Hepatocyte (in vitro differentiated cells): ENCODE results near the gene MROH2B. TPM values are rescaled to one million over a fixed set of nuclear protein-coding genes. Genes with fewer than 3 reads are reported as not detected.

Experiments
- DNase-seq: peaks from one replicate; pipeline ENCODE4 v3.0.0-alpha.2; 2016; ENCODE audit warnings: low spot score
- H2AFZ ChIP-seq: fragments of 200-600 bp; sonication (generic); 2 replicates; pipeline ENCODE4 v1.6.0; 2016; ENCODE audit warnings: antibody characterized with exemption, mild to moderate bottlenecking
- H3K27ac ChIP-seq: fragments of 200-600 bp; sonication (generic); 2 replicates; pipeline ENCODE4 v1.5.1; 2016; ENCODE audit warnings: mild to moderate bottlenecking
- H3K27me3 ChIP-seq: fragments of 200-600 bp; sonication (generic); 2 replicates; pipeline ENCODE4 v1.6.1; 2016
- H3K36me3 ChIP-seq: fragments of 200-600 bp; sonication (generic); replicated peaks from 2 replicates; pipeline ENCODE4 v1.5.1; 2016; ENCODE audit warnings: low read depth; ENCODE audit not compliant: insufficient read depth
- H3K4me1 ChIP-seq: fragments of 200-600 bp; sonication (generic); 2 replicates; pipeline ENCODE4 v1.5.1; 2016; ENCODE audit warnings: mild to moderate bottlenecking, moderate library complexity; ENCODE audit not compliant: insufficient read depth
- H3K4me2 ChIP-seq: fragments of 200-600 bp; sonication (generic); 2 replicates; pipeline ENCODE4 v1.6.0; 2016
- H3K4me3 ChIP-seq: fragments of 200-600 bp; sonication (generic); 2 replicates; pipeline ENCODE4 v1.5.1; 2016; ENCODE audit warnings: mild to moderate bottlenecking
- H3K79me2 ChIP-seq: fragments of 200-600 bp; sonication (generic); 2 replicates; pipeline ENCODE4 v1.6.0; 2017; ENCODE audit warnings: mild to moderate bottlenecking
- H3K9me2 ChIP-seq: fragments of 200-600 bp; sonication (generic); replicated peaks from 2 replicates; pipeline ENCODE4 v1.6.0; 2017; ENCODE audit warnings: mild to moderate bottlenecking; ENCODE audit not compliant: insufficient read depth
- H3K9me3 ChIP-seq: fragments of 200-600 bp; sonication (generic); 2 replicates; pipeline ENCODE4 v1.5.1; 2016; ENCODE audit warnings: low read depth, mild to moderate bottlenecking
- H4K20me1 ChIP-seq: fragments of 200-600 bp; sonication (generic); 2 replicates; pipeline ENCODE4 v1.6.0; 2016; ENCODE audit warnings: mild to moderate bottlenecking; ENCODE audit not compliant: insufficient read depth, poor library complexity, severe bottlenecking
- CTCF ChIP-seq: fragments of 200-600 bp; sonication (generic); IDR thresholded peaks from 2 replicates; pipeline ENCODE4 v1.5.1; 2016; ENCODE audit warnings: antibody characterized with exemption, mild to moderate bottlenecking; ENCODE audit not compliant: poor library complexity
- EZH2 ChIP-seq: fragments of 200-600 bp; sonication (generic); IDR thresholded peaks from 2 replicates; pipeline ENCODE4 v1.6.1; 2016; ENCODE audit warnings: antibody characterized with exemption, mild to moderate bottlenecking, borderline replicate concordance
- EZH2phosphoT487 ChIP-seq: fragments of 200-600 bp; sonication (generic); IDR thresholded peaks from one replicate; pipeline ENCODE4 v1.6.1; 2018; ENCODE audit warnings: antibody characterized with exemption, mild to moderate bottlenecking, low read depth, moderate library complexity; ENCODE audit not compliant: unreplicated experiment, severe bottlenecking
- WGBS: methylation state at CpG from one replicate; pipeline ENCODE4 v1.1.6; 2016; ENCODE audit warnings: low lambda C conversion rate; ENCODE audit errors: missing lambda C conversion rate; 5-methylcytosine and 5-hydroxymethylcytosine counted together
- polyA plus RNA-seq: library from polyadenylated mRNA; unstranded; fragments of >200 nt; fragmentation: Nextera tagmentation; extraction: Ambion mirVana; gene quantifications from 2 replicates; pipeline ENCODE4 v1.2.1, GENCODE V29; 2016
- total RNA-seq: library from RNA; depleted of rRNA; stranded (reverse); fragments of >200 nt; gene quantifications from 2 replicates; pipeline ENCODE4 v1.2.3, GENCODE V29; 2014

MROH2B gene
- total and polyA plus RNA-seq, 2 experiments from 2014 or later: not detected

GRCh38 chr5:41112486-41113455, 41.6 kb upstream of the MROH2B start:
- TF ChIP-seq EZH2phosphoT487: no peak
- no peak for TF ChIP-seq CTCF
- no peak for TF ChIP-seq EZH2
- no peak overlapping the region for H3K4me2 ChIP-seq

GRCh38 chr5:41109186-41109585, 38.0 kb upstream of the MROH2B start:
- no peaks in the 10 kb centered on the region for H3K9me2 ChIP-seq
- H3K27ac ChIP-seq: no peak overlapping the region
- no peaks in the 10 kb centered on the region for H3K36me3 ChIP-seq
- no peaks in the 10 kb centered on the region for H3K4me1 ChIP-seq
- no peaks in the 10 kb centered on the region for H4K20me1 ChIP-seq
- H3K79me2 ChIP-seq: no peaks in the 10 kb centered on the region
- no peak overlapping the region for H3K4me2 ChIP-seq
- no peaks in the 10 kb centered on the region for H3K9me3 ChIP-seq
- H3K27me3 ChIP-seq: no peaks in the 10 kb centered on the region
- TF ChIP-seq CTCF (no peak), EZH2phosphoT487 (no peak), EZH2 (no peak)
- H3K4me3 ChIP-seq: no peak overlapping the region
- no peak for DNase-seq
- no peak overlapping the region for H2AFZ ChIP-seq

More at GRCh38 chr5:41112486-41113455, 41.6 kb upstream of the MROH2B start:
- Histone ChIP-seq H3K9me3 (no peaks in the 10 kb centered on the region), H3K4me1 (no peaks in the 10 kb centered on the region), H3K4me3 (no peak overlapping the region), H4K20me1 (no peaks in the 10 kb centered on the region), H3K27me3 (no peaks in the 10 kb centered on the region), H3K36me3 (no peaks in the 10 kb centered on the region), H2AFZ (no peak overlapping the region), H3K27ac (no peak overlapping the region), H3K79me2 (no peaks in the 10 kb centered on the region), H3K9me2 (no peaks in the 10 kb centered on the region)
- no peak for DNase-seq
- 92% methylated on average over 2 of the region's 2 CpGs for WGBS

GRCh38 chr5:41102341-41102740, 31.2 kb upstream of the MROH2B start:
- Histone ChIP-seq H3K27ac (no peak overlapping the region), H3K36me3 (no peaks in the 10 kb centered on the region), H3K4me1 (no peaks in the 10 kb centered on the region), H3K9me3 (no peaks in the 10 kb centered on the region), H3K9me2 (no peaks in the 10 kb centered on the region), H3K4me2 (no peak overlapping the region), H2AFZ (no peak overlapping the region), H3K27me3 (no peaks in the 10 kb centered on the region), H3K4me3 (no peak overlapping the region), H4K20me1 (no peaks in the 10 kb centered on the region), H3K79me2 (no peaks in the 10 kb centered on the region)
- DNase-seq: no peak
- no peak for TF ChIP-seq EZH2
- TF ChIP-seq EZH2phosphoT487: no peak
- TF ChIP-seq CTCF: no peak
